Globus pallidus (tissue), 1 donor: ENCODE measurements around the gene PTDSS2.

Source experiments
- DNase-seq: peaks from one replicate; pipeline ENCODE4 v3.0.0-alpha.2; 2015; ENCODE audit warnings: low spot score

Gene PTDSS2

DNA sequence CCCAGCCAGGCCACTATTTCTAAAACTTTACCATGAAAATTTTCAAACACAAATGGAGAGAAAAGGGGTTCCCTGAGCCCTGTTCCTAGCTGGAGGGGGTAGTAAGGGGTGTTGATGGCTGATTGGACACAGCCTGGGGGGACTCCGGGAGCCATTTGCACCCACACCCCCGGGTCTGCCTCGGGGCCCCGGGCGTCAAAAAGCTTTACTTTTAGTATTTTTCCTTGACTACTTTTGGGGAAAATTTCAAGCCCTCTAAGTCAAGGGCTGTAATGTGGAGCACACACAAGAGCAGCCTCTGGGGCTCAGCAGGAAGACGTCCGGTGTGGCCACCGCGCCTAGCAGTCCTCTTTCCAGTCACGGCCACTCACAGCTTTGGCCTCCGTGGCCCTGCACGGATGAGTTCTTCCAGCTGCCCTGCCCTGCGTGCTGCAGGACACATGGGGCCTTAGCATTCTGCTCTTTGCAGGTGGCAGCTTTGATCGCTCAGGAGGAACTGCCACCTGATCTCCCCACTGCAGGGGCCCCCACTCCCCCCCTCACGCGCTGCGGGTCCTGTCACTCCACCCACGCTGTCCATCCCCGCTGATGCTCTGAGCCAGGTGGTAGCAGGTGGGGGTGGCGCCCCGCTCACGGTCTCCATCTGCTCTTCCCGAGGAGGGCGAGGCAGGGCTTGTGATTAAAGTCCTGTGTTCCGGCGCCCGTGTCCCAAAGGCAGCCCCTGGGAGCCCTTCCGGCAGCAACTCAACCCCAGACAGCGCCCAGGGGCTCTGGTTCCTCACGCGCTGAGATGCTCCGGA is 42.5 kb downstream of the PTDSS2 start:
- no peak for DNase-seq

GRCh38 chr11:494761-495536 is 44.9 kb downstream of the PTDSS2 start:
- peak; percentile 92 for DNase-seq

GRCh38 chr11:495537-495931 is 45.5 kb downstream of the PTDSS2 start:
- DNase-seq, result no peak

DNA sequence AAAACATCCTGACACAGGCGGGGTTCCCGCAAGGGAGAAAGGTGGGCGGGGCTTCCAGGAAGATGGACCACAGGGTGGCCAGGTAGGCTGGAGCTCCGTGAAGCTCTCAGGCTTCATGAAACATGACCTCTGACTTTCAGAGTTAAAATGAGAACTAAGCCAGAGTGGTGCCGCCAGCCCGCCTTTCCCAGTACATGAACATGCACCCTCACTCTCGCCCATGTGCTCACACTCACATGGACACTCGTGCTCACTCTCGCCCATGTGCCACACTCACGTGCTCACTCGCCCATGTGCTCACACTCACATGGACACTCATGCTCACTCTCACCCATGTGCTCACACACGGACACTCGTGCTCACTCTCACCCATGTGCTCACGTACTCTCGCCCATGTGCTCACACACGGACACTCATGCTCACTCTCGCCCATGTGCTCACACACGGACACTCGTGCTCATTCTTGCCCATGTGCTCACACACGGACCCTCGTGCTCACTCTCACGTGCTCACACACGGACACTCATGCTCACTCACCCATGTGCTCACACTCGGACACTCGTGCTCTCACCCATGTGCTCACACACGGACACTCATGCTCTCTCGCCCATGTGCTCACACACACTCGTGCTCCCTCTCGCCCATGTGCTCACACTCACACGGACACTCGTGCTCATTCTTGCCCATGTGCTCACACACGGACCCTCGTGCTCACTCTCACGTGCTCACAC is 46.9 kb downstream of the PTDSS2 start:
- no peak for DNase-seq

DNA sequence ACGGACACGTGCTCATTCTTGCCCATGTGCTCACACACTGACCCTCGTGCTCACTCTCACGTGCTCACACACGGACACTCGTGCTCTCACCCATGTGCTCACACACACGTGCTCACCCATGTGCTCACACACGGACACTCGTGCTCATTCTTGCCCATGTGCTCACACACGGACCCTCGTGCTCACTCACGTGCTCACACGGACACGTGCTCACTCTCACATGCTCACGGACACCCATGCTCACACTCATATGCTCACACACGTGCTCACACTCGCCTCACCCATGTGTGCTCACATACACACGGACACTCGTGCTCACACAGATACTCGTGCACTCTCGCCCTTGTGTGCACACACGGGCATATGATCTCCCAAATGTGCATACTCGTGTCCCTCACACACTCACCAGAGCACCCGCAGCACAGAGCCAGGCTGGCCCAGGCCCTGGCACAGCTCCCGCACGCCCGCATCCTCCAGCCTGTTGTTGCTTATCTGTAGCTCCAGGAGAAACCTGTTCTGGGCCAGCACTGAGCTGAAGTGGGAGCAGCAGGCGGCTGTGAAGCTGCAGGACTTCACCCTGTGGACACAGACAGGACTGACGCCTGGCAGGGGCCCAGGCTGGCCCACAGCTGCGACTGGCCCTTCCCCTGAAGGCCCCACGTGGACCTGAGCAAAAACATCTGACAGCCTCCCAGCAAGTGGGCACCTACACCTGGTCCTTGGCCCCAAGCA is 47.7 kb downstream of the PTDSS2 start:
- no peak for DNase-seq

GRCh38 chr11:498297-499181 is 48.5 kb downstream of the PTDSS2 start:
- no peak for DNase-seq

DNA sequence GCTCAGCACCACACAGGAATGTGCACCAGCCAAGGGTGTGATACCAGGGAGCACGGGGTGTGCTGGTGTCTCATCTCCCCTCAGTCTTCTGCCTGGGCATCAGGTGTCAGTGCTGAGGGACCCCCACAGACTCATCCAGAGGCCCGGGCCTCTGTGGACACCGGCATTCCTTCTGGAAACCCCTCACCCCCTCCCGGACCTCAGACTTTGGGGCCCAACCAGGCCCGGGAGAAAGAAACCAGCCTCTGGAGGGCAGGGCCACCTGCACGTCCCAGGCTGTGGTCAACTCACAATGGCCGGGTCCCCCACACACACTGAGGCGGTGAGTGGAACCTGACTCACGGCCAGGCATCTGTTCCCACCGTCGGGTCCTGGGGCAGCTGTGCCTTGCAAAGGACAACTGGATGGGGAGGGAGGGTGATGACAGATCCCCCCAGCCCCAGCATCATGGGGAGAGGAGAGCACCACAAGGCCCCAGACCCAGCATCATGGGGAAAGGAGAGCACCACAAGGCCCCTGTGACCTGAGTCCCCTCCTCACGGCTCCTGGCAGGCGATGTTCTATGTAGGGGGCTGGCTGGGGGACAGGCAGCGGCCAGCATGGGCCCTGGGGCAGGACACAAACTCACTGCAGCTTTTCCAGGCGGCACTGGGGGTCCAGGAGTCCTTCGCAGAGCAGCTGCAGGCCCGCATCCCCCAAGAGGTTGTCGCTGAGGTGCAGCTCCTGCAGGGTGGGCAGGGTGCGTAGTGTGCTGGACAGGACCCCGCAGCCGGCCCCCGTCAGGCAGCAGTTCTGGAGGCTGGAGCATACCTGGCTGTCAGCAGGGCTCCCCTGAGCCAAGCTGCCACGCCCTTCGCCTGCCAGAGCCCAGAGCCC is 49.4 kb downstream of the PTDSS2 start:
- no peak for DNase-seq

- DNase-seq, result no peak
Observed at GRCh38 chr11:501001-501682, 51.1 kb downstream of the PTDSS2 start.

DNA sequence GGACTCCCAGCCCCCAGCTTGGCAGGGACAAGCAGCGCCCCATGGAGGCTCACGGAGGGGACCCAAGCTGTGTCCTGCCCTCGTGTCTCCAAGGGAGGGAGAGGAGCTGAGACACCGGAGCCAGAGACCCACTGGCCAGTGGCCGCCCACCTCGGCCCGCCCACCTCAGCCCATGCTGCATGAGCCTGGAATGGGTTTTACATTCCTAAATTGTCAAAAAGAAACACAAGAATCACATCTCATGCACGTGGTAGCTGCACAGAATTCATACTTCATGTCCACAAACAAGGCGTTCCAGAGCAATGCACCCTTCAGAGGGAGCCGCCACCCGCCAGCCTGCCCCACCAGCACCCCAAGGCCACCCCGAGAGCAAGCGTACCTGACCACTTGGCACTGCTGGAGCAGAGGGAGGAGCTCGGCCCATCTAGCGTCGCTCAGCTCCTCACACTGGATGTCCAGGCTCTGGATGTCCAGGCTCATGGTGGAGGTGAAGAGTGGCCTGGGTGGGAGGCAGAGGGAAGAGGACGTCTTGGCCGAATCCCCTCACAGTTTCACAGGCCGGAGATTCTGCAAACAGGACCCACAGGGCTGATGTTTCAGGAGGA is 51.7 kb downstream of the PTDSS2 start:
- no peak for DNase-seq

DNA sequence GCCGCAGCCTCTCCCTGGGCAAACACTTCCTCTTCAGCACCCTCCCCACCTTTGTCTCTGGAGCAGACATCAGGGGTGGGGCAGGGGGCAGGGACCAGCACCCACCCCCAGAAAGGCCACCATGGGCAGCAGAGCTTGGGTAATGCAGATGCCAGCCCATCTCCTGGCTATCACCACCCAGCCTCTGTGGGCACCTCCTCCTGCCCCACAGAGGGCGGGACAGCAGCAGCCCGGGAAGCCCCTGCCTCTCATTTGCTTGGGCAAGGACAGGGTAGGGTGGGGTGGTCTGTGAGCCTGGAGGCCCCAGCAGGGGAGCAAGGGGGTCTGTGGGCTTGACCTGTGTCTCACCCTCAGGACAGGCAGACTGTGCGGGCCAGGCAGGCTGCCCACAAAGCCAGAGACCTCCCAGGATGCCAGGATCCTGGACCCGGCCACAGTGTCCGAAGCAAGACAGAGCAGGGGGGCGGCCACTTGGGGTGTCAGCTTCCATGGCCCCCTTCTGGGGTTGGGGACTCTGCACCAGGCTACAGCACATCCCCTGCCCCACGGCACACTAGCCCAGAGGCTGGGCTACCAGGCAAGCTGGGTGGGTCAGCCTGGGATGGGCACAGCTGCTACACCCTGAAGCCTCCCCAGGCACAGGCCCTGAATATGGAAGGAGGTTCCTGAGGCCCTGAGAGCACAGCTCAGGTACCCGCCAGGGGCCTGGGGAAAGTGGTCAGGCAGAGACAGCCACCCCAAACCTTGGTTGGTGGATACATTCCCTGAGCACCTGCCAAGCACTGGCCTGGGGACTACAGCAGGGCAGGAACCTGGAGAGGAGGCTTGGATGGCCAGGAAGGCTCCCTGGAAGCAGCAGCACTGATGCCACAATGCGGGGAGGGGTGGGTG is 52.5 kb downstream of the PTDSS2 start:
- DNase-seq, result no peak

GRCh38 chr11:503179-503981 is 53.3 kb downstream of the PTDSS2 start:
- DNase-seq, result peak; percentile 97

GRCh38 chr11:504053-504993 is 54.2 kb downstream of the PTDSS2 start:
- no peak for DNase-seq

DNA sequence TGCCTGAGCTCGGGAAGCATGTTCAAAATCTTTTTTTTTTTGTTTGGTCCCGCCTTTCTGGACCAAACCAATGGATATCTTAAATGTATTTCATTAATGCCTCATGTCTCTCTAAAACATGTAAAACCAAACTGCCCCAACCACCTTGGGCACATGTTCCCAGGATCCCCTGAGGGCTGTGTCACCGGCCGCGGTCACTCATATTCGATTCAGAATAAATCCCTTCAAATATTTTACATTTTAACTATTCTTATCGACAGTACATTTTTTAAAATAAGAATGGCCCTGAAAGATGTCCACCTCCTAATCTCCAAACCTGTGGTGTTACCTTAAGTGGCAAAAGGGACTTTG is 54.9 kb downstream of the PTDSS2 start:
- DNase-seq, result no peak

GRCh38 chr11:506238-506994 is 56.3 kb downstream of the PTDSS2 start:
- DNase-seq, result peak; percentile 96

GRCh38 chr11:506995-507726 is 57.1 kb downstream of the PTDSS2 start, which contains the start of gene RNH1:
Gene RNH1, minus strand, starts transcription at chr11:507242. Its CDS starts 5,080 bp downstream, at chr11:502162.
- DNase-seq, result peak; percentile 97
